Suppressor macrophage treated with lipopolysaccharide for 1 hour (primary cell): Measurements from ENCODE around the gene BLM.
A peak's percentile ranks its signal among the peaks of the same experiment; 100 is the strongest.
"Not testable (repeated sequence)": the region's sequence is repeated elsewhere in the genome, so short reads cannot be mapped to it uniquely, and the experiment has no call there.

Source experiments
- DNase-seq, 3 donors: peaks; one replicate each; pipeline ENCODE4 v3.0.0-alpha.2; 2020 to 2022

Gene BLM

GRCh38 chr15:90716976-90717821 lies at the start of gene BLM:
Gene BLM (plus strand): TSS chr15:90717346. CDS start chr15:90747393, 30,047 bp downstream.
- DNase-seq = peak; percentile 98

- DNase-seq = not testable (repeated sequence)
These were observed 49.3 kb upstream of the BLM start for GRCh38 chr15:90667755-90668345.

GRCh38 chr15:90670631-90671030 lies 46.5 kb upstream of the BLM start:
- not testable (repeated sequence) for DNase-seq

GRCh38 chr15:90671216-90671615 lies 45.9 kb upstream of the BLM start:
- DNase-seq = no peak

- DNase-seq = not testable (repeated sequence)
These were observed 43.8 kb upstream of the BLM start for GRCh38 chr15:90673357-90673756.

GRCh38 chr15:90674476-90674875 lies 42.7 kb upstream of the BLM start:
- no peak for DNase-seq

- no peak for DNase-seq
These were observed 41.7 kb upstream of the BLM start for GRCh38 chr15:90675464-90675863.

GRCh38 chr15:90677807-90678790 lies 39.0 kb upstream of the BLM start:
- DNase-seq = no peak

GRCh38 chr15:90679959-90680358 lies 37.2 kb upstream of the BLM start:
- no peak for DNase-seq

- peak; percentile 22 to 81 (median 64) for DNase-seq
These were observed 36.7 kb upstream of the BLM start for GRCh38 chr15:90680371-90680935.

- no peak for DNase-seq
These were observed 36.1 kb upstream of the BLM start for GRCh38 chr15:90681056-90681455.

- peak; percentile 36 to 52 (median 41) for DNase-seq
These were observed 35.7 kb upstream of the BLM start for GRCh38 chr15:90681480-90681879.

- DNase-seq = no peak
These were observed 33.8 kb upstream of the BLM start for GRCh38 chr15:90683371-90683770.

- DNase-seq = no peak
These were observed 33.3 kb upstream of the BLM start for GRCh38 chr15:90683876-90684275.

- DNase-seq = no peak
These were observed 32.9 kb upstream of the BLM start for GRCh38 chr15:90684281-90684680.

GRCh38 chr15:90685591-90686434 lies 31.3 kb upstream of the BLM start:
- peak; percentile 43 to 70 (median 66) for DNase-seq

- peak; percentile 23 to 65 (median 60) for DNase-seq
These were observed 30.5 kb upstream of the BLM start for GRCh38 chr15:90686435-90687218.

GRCh38 chr15:90689326-90689961 lies 27.7 kb upstream of the BLM start:
- not testable (repeated sequence) for DNase-seq

GRCh38 chr15:90690585-90690984 lies 26.6 kb upstream of the BLM start:
- DNase-seq = no peak

- no peak for DNase-seq
These were observed 25.8 kb upstream of the BLM start for GRCh38 chr15:90691369-90691768.
